LNCaP clone FGC (cell line): ENCODE results near the gene NEK6.

Experiments used
- DNase-seq: peaks from one replicate; pipeline ENCODE4 v3.0.0-alpha.2; 2011; ENCODE audit warnings: low read depth
- H3K4me3 ChIP-seq: 2 replicates; pipeline ENCODE4 v1.5.1; 2011; ENCODE audit warnings: mild to moderate bottlenecking, low read depth, low read length, control low read depth
- CTCF ChIP-seq: IDR thresholded peaks from 2 replicates; pipeline ENCODE4 v1.5.1; 2012; ENCODE audit warnings: mild to moderate bottlenecking; ENCODE audit not compliant: control insufficient read depth, insufficient read depth; ENCODE audit errors: extremely low read depth

The NEK6 gene

GRCh38 chr9:124222918-124223720 lies 34.6 kb upstream of the NEK6 start:
- no peak for TF ChIP-seq CTCF
- no peak overlapping the region for H3K4me3 ChIP-seq
- peak; percentile 57 for DNase-seq

- no peak for TF ChIP-seq CTCF
- DNase-seq, result no peak
- H3K4me3 ChIP-seq, result no peak overlapping the region
These were observed 31.8 kb upstream of the NEK6 start for GRCh38 chr9:124225945-124226344.

GRCh38 chr9:124228516-124228915 lies 29.2 kb upstream of the NEK6 start:
- no peak for DNase-seq
- H3K4me3 ChIP-seq, result no peak overlapping the region
- no peak for TF ChIP-seq CTCF

- H3K4me3 ChIP-seq, result no peak overlapping the region
- no peak for TF ChIP-seq CTCF
These were observed 26.5 kb upstream of the NEK6 start for GRCh38 chr9:124231095-124231737.

GRCh38 chr9:124238546-124239140 lies 19.1 kb upstream of the NEK6 start:
- TF ChIP-seq CTCF, result no peak
- no peak for DNase-seq
- no peak overlapping the region for H3K4me3 ChIP-seq

More at GRCh38 chr9:124231095-124231737, 26.5 kb upstream of the NEK6 start:
- DNase-seq, result no peak

- H3K4me3 ChIP-seq, result no peak overlapping the region
- no peak for DNase-seq
- TF ChIP-seq CTCF, result no peak
These were observed 18.3 kb upstream of the NEK6 start for GRCh38 chr9:124239249-124240073.
